ENCODE results near the gene NDUFV2.

DNA sequence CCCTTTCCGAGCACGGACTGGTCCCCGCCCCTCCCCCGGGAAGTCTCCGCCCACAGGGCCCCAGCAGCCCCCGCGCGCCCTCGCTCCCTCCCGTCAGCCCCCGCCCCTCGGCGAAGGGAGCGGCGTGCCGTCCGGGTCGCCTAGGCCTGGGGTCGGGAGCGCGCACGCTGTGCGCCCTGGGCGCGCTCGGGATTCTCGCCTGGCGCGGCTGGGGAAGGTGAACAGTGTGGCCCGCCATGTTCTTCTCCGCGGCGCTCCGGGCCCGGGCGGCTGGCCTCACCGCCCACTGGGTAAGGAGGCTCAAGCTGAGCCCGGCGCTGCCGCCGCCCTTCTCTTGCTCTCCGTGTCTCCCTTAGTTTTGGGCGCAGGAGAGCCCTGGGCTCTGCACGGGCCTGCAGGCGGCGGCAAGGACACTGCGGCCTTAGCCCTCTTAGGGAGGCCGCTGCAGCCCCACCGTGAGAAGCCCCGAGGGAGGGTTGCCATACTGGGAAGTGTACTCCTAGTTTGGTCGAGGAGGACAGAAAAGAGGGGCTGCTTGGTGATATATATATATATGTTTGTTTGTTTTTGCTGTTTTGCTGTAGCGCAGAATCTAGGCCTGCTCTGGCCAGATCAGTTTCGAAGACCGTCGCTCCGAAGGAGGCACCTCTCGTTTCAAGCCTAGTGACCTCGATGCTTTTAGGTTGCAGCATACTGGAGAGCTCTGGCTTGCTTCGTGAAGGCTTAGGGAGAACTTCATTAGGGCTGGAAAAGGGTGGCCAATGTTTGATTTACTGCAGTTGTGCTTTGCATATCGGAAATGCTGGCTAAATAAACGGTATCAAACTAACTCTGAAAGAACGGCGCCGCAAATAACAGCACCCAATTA is at the start of gene NDUFV2:
- TF ChIP-seq, protein P1, sequence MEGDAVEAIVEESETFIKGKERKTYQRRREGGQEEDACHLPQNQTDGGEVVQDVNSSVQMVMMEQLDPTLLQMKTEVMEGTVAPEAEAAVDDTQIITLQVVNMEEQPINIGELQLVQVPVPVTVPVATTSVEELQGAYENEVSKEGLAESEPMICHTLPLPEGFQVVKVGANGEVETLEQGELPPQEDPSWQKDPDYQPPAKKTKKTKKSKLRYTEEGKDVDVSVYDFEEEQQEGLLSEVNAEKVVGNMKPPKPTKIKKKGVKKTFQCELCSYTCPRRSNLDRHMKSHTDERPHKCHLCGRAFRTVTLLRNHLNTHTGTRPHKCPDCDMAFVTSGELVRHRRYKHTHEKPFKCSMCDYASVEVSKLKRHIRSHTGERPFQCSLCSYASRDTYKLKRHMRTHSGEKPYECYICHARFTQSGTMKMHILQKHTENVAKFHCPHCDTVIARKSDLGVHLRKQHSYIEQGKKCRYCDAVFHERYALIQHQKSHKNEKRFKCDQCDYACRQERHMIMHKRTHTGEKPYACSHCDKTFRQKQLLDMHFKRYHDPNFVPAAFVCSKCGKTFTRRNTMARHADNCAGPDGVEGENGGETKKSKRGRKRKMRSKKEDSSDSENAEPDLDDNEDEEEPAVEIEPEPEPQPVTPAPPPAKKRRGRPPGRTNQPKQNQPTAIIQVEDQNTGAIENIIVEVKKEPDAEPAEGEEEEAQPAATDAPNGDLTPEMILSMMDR (IDR thresholded peaks at IDR 0.05; ENCODE audit: low read length) = no peak
- TF ChIP-seq EZH2 (IDR thresholded peaks at IDR 0.05; ENCODE audit: borderline replicate concordance, low read length) = no peak

Measured in OCI-LY1 (cell line).